PFSK-1 (cell line): Measurements from ENCODE around the gene ITGA1.

Source experiments
- FOXP2 ChIP-seq: optimal IDR thresholded peaks from 2 replicates; pipeline ENCODE3; 2011; ENCODE audit warnings: borderline replicate concordance, control low read depth, inconsistent platforms; ENCODE audit not compliant: insufficient read depth; ENCODE audit errors: extremely low read length, extremely low read depth
- POLR2AphosphoS5 ChIP-seq: IDR thresholded peaks from 2 replicates; pipeline ENCODE4 v1.6.1; 2012; ENCODE audit warnings: low read depth, mild to moderate bottlenecking, control low read depth, low read length, moderate library complexity
- TAF1 ChIP-seq: IDR thresholded peaks from 2 replicates; pipeline ENCODE4 v1.6.1; 2012; ENCODE audit warnings: low read length, control low read depth, borderline replicate concordance; ENCODE audit not compliant: insufficient read depth
- TF ChIP-seq, protein P1 (sequence below), 2 experiments: IDR thresholded peaks; 2 replicates each; pipeline versions ENCODE4 v1.6.1 to v1.8.0; 2011 to 2012; ENCODE audit warnings: low read depth in 2 of 2, low read length in 2 of 2, control low read depth in 1 of 2, inconsistent platforms in 1 of 2, mild to moderate bottlenecking in 1 of 2, moderate library complexity in 1 of 2; ENCODE audit not compliant: insufficient read depth in 1 of 2

DNA sequence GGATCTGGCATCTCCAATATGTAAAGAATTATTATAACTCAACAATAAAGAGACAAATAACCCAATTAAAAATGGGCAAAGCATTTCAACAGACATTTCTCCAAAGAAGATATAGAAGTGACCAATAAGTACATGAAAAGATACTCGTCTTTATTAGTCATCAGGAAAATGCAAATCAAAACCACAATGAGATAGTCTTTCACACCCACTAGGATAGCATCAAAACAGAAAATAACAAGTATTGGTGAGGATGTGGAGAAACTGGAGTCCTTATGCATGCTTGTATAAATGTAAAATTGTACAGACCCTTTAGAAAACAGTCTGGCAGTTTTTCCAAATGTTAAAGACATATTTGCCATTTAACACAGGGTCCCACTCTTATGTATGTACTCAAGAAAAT is 39.1 kb upstream of the ITGA1 start:
- TF ChIP-seq FOXP2 = no peak
- TF ChIP-seq POLR2AphosphoS5 = no peak
- TF ChIP-seq, protein P1, sequence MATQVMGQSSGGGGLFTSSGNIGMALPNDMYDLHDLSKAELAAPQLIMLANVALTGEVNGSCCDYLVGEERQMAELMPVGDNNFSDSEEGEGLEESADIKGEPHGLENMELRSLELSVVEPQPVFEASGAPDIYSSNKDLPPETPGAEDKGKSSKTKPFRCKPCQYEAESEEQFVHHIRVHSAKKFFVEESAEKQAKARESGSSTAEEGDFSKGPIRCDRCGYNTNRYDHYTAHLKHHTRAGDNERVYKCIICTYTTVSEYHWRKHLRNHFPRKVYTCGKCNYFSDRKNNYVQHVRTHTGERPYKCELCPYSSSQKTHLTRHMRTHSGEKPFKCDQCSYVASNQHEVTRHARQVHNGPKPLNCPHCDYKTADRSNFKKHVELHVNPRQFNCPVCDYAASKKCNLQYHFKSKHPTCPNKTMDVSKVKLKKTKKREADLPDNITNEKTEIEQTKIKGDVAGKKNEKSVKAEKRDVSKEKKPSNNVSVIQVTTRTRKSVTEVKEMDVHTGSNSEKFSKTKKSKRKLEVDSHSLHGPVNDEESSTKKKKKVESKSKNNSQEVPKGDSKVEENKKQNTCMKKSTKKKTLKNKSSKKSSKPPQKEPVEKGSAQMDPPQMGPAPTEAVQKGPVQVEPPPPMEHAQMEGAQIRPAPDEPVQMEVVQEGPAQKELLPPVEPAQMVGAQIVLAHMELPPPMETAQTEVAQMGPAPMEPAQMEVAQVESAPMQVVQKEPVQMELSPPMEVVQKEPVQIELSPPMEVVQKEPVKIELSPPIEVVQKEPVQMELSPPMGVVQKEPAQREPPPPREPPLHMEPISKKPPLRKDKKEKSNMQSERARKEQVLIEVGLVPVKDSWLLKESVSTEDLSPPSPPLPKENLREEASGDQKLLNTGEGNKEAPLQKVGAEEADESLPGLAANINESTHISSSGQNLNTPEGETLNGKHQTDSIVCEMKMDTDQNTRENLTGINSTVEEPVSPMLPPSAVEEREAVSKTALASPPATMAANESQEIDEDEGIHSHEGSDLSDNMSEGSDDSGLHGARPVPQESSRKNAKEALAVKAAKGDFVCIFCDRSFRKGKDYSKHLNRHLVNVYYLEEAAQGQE (IDR thresholded peaks at IDR 0.05; ENCODE audit: insufficient read depth in 1 of 2, low read depth in 2 of 2, low read length in 2 of 2) = no peak
- no peak for TF ChIP-seq TAF1
